ENCODE measurements around the gene CCDC142.

The CCDC142 gene

GRCh38 chr2:74482801-74483674 is at the start of gene CCDC142, which contains the start of gene TTC31:
Gene CCDC142 (minus strand): TSS chr2:74482998. CDS start chr2:74482837, 161 bp downstream.
Gene TTC31 (plus strand): TSS chr2:74483081. CDS start chr2:74483096, 15 bp downstream.
- Histone ChIP-seq H3K4me3 (ENCODE audit: low read depth, low read length) (peak within 1 kb of the TSS; percentile 94), H3K27me3 (ENCODE audit: insufficient read depth, low read length) (no peaks in the 10 kb centered on the region), H3K27ac (ENCODE audit: low read depth, low read length) (peak within 1 kb of the TSS; percentile 75), H3K36me3 (ENCODE audit: insufficient read depth, low read length) (0 out of 2 replicates have a peak, but pooled peaks cover 8% of the 10 kb centered on the region), H2AFZ (ENCODE audit: low read length, unreplicated experiment) (peak within 1 kb of the TSS; percentile 90), H3K79me2 (ENCODE audit: control insufficient read depth, insufficient read depth, low read length, unreplicated experiment) (peaks cover 34% of the 10 kb centered on the region), H3K4me1 (ENCODE audit: control insufficient read depth, insufficient read depth, low read length, unreplicated experiment) (peaks cover 13% of the 10 kb centered on the region)

GRCh38 chr2:74532222-74532621 is 49.4 kb upstream of the CCDC142 start:
- peaks cover 4% of the 10 kb centered on the region; the same call in 1 of the 2 replicates for H3K36me3 ChIP-seq (ENCODE audit: insufficient read depth, low read length)
- no peaks in the 10 kb centered on the region for H3K27me3 ChIP-seq (ENCODE audit: insufficient read depth, low read length)
- peak overlapping the region; percentile 96; the same call in 1 of the 2 replicates for H3K4me3 ChIP-seq (ENCODE audit: low read depth, low read length)
- no peak overlapping the region for H2AFZ ChIP-seq (ENCODE audit: low read length, unreplicated experiment)
- H3K79me2 ChIP-seq (ENCODE audit: control insufficient read depth, insufficient read depth, low read length, unreplicated experiment), result peaks cover 34% of the 10 kb centered on the region
- peak overlapping the region; percentile 67; the same call in 1 of the 2 replicates for H3K27ac ChIP-seq (ENCODE audit: low read depth, low read length)
- peaks cover 22% of the 10 kb centered on the region for H3K4me1 ChIP-seq (ENCODE audit: control insufficient read depth, insufficient read depth, low read length, unreplicated experiment)

- Histone ChIP-seq H3K4me3 (ENCODE audit: low read depth, low read length) (peak overlapping the region; percentile 96), H3K79me2 (ENCODE audit: control insufficient read depth, insufficient read depth, low read length, unreplicated experiment) (peaks cover 37% of the 10 kb centered on the region), H3K36me3 (ENCODE audit: insufficient read depth, low read length) (peaks cover 10% of the 10 kb centered on the region; the same call in 1 of the 2 replicates)
Observed at GRCh38 chr2:74531666-74532065, 48.9 kb upstream of the CCDC142 start.

GRCh38 chr2:74530239-74531187 is 47.7 kb upstream of the CCDC142 start:
- peak overlapping the region; percentile 57 for H2AFZ ChIP-seq (ENCODE audit: low read length, unreplicated experiment)
- peak overlapping the region; percentile 67 for H3K27ac ChIP-seq (ENCODE audit: low read depth, low read length)
- H3K4me3 ChIP-seq (ENCODE audit: low read depth, low read length), result peak overlapping the region; percentile 96
- peaks cover 18% of the 10 kb centered on the region; the same call in 1 of the 2 replicates for H3K36me3 ChIP-seq (ENCODE audit: insufficient read depth, low read length)
- H3K79me2 ChIP-seq (ENCODE audit: control insufficient read depth, insufficient read depth, low read length, unreplicated experiment), result peaks cover 37% of the 10 kb centered on the region
- no peaks in the 10 kb centered on the region for H3K27me3 ChIP-seq (ENCODE audit: insufficient read depth, low read length)
- peaks cover 22% of the 10 kb centered on the region for H3K4me1 ChIP-seq (ENCODE audit: control insufficient read depth, insufficient read depth, low read length, unreplicated experiment)

More at GRCh38 chr2:74531666-74532065, 48.9 kb upstream of the CCDC142 start:
- H3K27ac ChIP-seq (ENCODE audit: low read depth, low read length), result peak overlapping the region; percentile 67
- H3K27me3 ChIP-seq (ENCODE audit: insufficient read depth, low read length), result no peaks in the 10 kb centered on the region
- no peak overlapping the region for H2AFZ ChIP-seq (ENCODE audit: low read length, unreplicated experiment)
- H3K4me1 ChIP-seq (ENCODE audit: control insufficient read depth, insufficient read depth, low read length, unreplicated experiment), result peaks cover 22% of the 10 kb centered on the region

- no peaks in the 10 kb centered on the region for H3K27me3 ChIP-seq (ENCODE audit: insufficient read depth, low read length)
- H3K4me3 ChIP-seq (ENCODE audit: low read depth, low read length), result peak within 1 kb of the TSS; percentile 96
- peaks cover 17% of the 10 kb centered on the region; the same call in 1 of the 2 replicates for H3K36me3 ChIP-seq (ENCODE audit: insufficient read depth, low read length)
- peaks cover 37% of the 10 kb centered on the region for H3K79me2 ChIP-seq (ENCODE audit: control insufficient read depth, insufficient read depth, low read length, unreplicated experiment)
- peak within 1 kb of the TSS; percentile 67 for H3K27ac ChIP-seq (ENCODE audit: low read depth, low read length)
- peak within 1 kb of the TSS; percentile 58 for H2AFZ ChIP-seq (ENCODE audit: low read length, unreplicated experiment)
- peaks cover 22% of the 10 kb centered on the region for H3K4me1 ChIP-seq (ENCODE audit: control insufficient read depth, insufficient read depth, low read length, unreplicated experiment)
Observed at GRCh38 chr2:74529357-74530238, 46.8 kb upstream of the CCDC142 start, which contains the start of the genes AUP1 and HTRA2. Gene AUP1 (minus strand): TSS chr2:74529706. CDS start chr2:74529629, 77 bp downstream. Gene HTRA2 (plus strand): TSS chr2:74529933. CDS start chr2:74530007, 74 bp downstream.

- H3K79me2 ChIP-seq (ENCODE audit: control insufficient read depth, insufficient read depth, low read length, unreplicated experiment), result peaks cover 37% of the 10 kb centered on the region
- H3K27me3 ChIP-seq (ENCODE audit: insufficient read depth, low read length), result no peaks in the 10 kb centered on the region
- peak overlapping the region; percentile 48 for H3K27ac ChIP-seq (ENCODE audit: low read depth, low read length)
- H3K4me1 ChIP-seq (ENCODE audit: control insufficient read depth, insufficient read depth, low read length, unreplicated experiment), result peaks cover 22% of the 10 kb centered on the region
- H3K36me3 ChIP-seq (ENCODE audit: insufficient read depth, low read length), result peaks cover 15% of the 10 kb centered on the region; the same call in 1 of the 2 replicates
- peak overlapping the region; percentile 58 for H2AFZ ChIP-seq (ENCODE audit: low read length, unreplicated experiment)
- peak overlapping the region; percentile 96 for H3K4me3 ChIP-seq (ENCODE audit: low read depth, low read length)
Observed at GRCh38 chr2:74528600-74529356, 46.0 kb upstream of the CCDC142 start.

- Histone ChIP-seq H3K79me2 (ENCODE audit: control insufficient read depth, insufficient read depth, low read length, unreplicated experiment) (peaks cover 37% of the 10 kb centered on the region), H3K4me3 (ENCODE audit: low read depth, low read length) (peak overlapping the region; percentile 96), H3K4me1 (ENCODE audit: control insufficient read depth, insufficient read depth, low read length, unreplicated experiment) (peaks cover 22% of the 10 kb centered on the region), H3K27ac (ENCODE audit: low read depth, low read length) (no peak overlapping the region), H3K27me3 (ENCODE audit: insufficient read depth, low read length) (no peaks in the 10 kb centered on the region), H2AFZ (ENCODE audit: low read length, unreplicated experiment) (no peak overlapping the region), H3K36me3 (ENCODE audit: insufficient read depth, low read length) (peaks cover 15% of the 10 kb centered on the region; the same call in 1 of the 2 replicates)
Observed at GRCh38 chr2:74527741-74528140, 44.9 kb upstream of the CCDC142 start.

GRCh38 chr2:74526649-74527230 is 43.9 kb upstream of the CCDC142 start:
- peaks cover 36% of the 10 kb centered on the region for H3K79me2 ChIP-seq (ENCODE audit: control insufficient read depth, insufficient read depth, low read length, unreplicated experiment)
- H3K27ac ChIP-seq (ENCODE audit: low read depth, low read length), result no peak overlapping the region
- peaks cover 15% of the 10 kb centered on the region; the same call in 1 of the 2 replicates for H3K36me3 ChIP-seq (ENCODE audit: insufficient read depth, low read length)
- no peak overlapping the region for H2AFZ ChIP-seq (ENCODE audit: low read length, unreplicated experiment)
- peaks cover 19% of the 10 kb centered on the region for H3K4me1 ChIP-seq (ENCODE audit: control insufficient read depth, insufficient read depth, low read length, unreplicated experiment)
- H3K27me3 ChIP-seq (ENCODE audit: insufficient read depth, low read length), result peaks cover 6% of the 10 kb centered on the region; the same call in 1 of the 2 replicates
- no peak overlapping the region for H3K4me3 ChIP-seq (ENCODE audit: low read depth, low read length)

All from ACC112 (cell line).